ENCODE measurements around the gene C1QTNF4. TPM values are rescaled to one million over a fixed set of nuclear protein-coding genes. Genes with fewer than 3 reads are reported as not detected.

C1QTNF4 gene
- total and polyA plus RNA-seq, 9 of the 15 experiments (the other 6 are each of a cell fraction or from before 2014, with no cell fraction given), result not detected

- TF ChIP-seq CBX3 (IDR thresholded peaks at IDR 0.05; ENCODE audit: borderline replicate concordance in 1 of 2, low read length in 2 of 2), result peak in 1 of 2 experiments; percentile 91; a peak in 2 of 3 replicates
- peak; percentile 92 for TF ChIP-seq ZZZ3 (IDR thresholded peaks at IDR 0.05)
- TF ChIP-seq NFE2L1 (tag; IDR thresholded peaks at IDR 0.05; ENCODE audit: borderline replicate concordance, low read depth), result no peak
- TF ChIP-seq NFXL1 (CRISPR knock-in tag; IDR thresholded peaks at IDR 0.05), result no peak
- no peak for TF ChIP-seq ZNF324 (CRISPR knock-in tag; IDR thresholded peaks at IDR 0.05)
- no peak for TF ChIP-seq FUS (optimal IDR thresholded peaks at IDR 0.05; ENCODE audit: low read depth, low read length)
- TF ChIP-seq ZNF41 (CRISPR knock-in tag; conservative IDR thresholded peaks at IDR 0.05), result no peak
- peak; percentile 94 for TF ChIP-seq LEF1 (IDR thresholded peaks at IDR 0.05)
- TF ChIP-seq KLF16 (IDR thresholded peaks at IDR 0.05), result no peak
- peak; percentile 45; the same call in 1 of the 2 replicates for TF ChIP-seq FOSL1 (tag; conservative IDR thresholded peaks at IDR 0.05)
- peak; percentile 99 for TF ChIP-seq XRCC5 (IDR thresholded peaks at IDR 0.05; ENCODE audit: low read depth, low read length)
- TF ChIP-seq MNT (conservative IDR thresholded peaks at IDR 0.05), result peak; percentile 69 to 90
- peak; percentile 66; the same call in 1 of the 2 replicates for TF ChIP-seq ZNF24 (IDR thresholded peaks at IDR 0.05)
- peak; percentile 86 for TF ChIP-seq ZFX (CRISPR knock-in tag; IDR thresholded peaks at IDR 0.05)
- peak; percentile 98 for TF ChIP-seq ETV1 (tag; conservative IDR thresholded peaks at IDR 0.05; ENCODE audit: low read depth)
- TF ChIP-seq MITF (IDR thresholded peaks at IDR 0.05), result 0 out of 2 replicates have a peak, but pooled peaks have one; percentile 7
- no peak for TF ChIP-seq CBX8 (IDR thresholded peaks at IDR 0.05; ENCODE audit: borderline replicate concordance, extremely low read depth, low read depth, low read length, poor library complexity, severe bottlenecking)
- TF ChIP-seq NR1H2 (CRISPR knock-in tag; IDR thresholded peaks at IDR 0.05), result no peak
- TF ChIP-seq ZBTB11 (CRISPR knock-in tag; IDR thresholded peaks at IDR 0.05), result peak; percentile 99 to 100 (median 100)
Observed at GRCh38 chr11:47578524-47579494, 15.4 kb downstream of the C1QTNF4 start, which contains the start of the genes KBTBD4 and NDUFS3 (continued).

Measured in K562 (cell line).